Measurements from ENCODE around the gene MARF1.
A peak's percentile ranks its signal among the peaks of the same experiment; 100 is the strongest.

GRCh38 chr16:15592324-15592723 is 50.6 kb downstream of the MARF1 start:
- TF ChIP-seq CTCF (IDR thresholded peaks at IDR 0.05) (peak in 1 of 6 experiments; percentile 15), POLR2A (IDR thresholded peaks at IDR 0.05) (no peak)

Measured in esophagus squamous epithelium (tissue), 4 donors.